ENCODE results near the gene PFKFB4. TPM values are rescaled to one million over a fixed set of nuclear protein-coding genes. Genes with fewer than 3 reads are reported as not detected.

The PFKFB4 gene
- total RNA-seq, 1 experiment from 2014 or later = 12.3 TPM

DNA sequence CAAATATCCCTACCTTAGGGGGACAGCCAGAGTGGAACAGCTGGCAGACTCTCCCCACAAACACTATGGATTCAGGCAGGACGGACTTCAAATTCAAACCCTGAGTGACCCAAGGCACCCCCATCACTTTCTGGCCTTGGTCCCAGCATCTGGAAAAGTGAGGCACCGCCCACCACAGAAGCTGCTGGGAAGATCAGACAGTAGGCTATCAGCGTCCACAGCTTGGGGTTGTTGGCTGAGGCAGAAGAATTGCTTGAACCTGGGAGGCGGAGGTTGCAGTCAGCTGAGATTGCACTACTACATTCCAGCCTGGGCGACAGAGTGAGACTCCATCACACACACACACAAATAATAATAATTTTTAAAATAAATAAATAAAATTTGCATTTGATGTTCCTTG lies 8.5 kb downstream of the PFKFB4 start:
- H3K79me2 ChIP-seq (ENCODE audit: insufficient read depth, low read length) = no peaks in the 10 kb centered on the region
- no peak overlapping the region for H3K4ac ChIP-seq (ENCODE audit: low read depth, low read length)
- H2BK5ac ChIP-seq (ENCODE audit: insufficient read length, low read length) = no peak overlapping the region
- no peak overlapping the region for H4K91ac ChIP-seq (ENCODE audit: insufficient read length, low read depth, low read length)
- no peaks in the 10 kb centered on the region for H3K27me3 ChIP-seq (ENCODE audit: insufficient read depth, low read length)
- H2BK20ac ChIP-seq (ENCODE audit: low read depth, low read length, poor library complexity, severe bottlenecking) = no peak overlapping the region
- H3K23me2 ChIP-seq (ENCODE audit: insufficient read length, low read depth, low read length, poor library complexity, severe bottlenecking) = no peaks in the 10 kb centered on the region
- Mint-ChIP-seq H3K4me3 (no peak overlapping the region), H3K9me3 (no peaks in the 10 kb centered on the region), H3K4me1 (peaks cover 5 to 10% of the 10 kb centered on the region in 2 experiments), H3K36me3 (ENCODE audit: insufficient read depth in 1 of 3, low read depth in 3 of 3) (peaks cover 18 to 64% (median 40%) of the 10 kb centered on the region in 3 experiments; a peak in 6 of 7 replicates), H3K27ac (peak overlapping the region in 1 of 3 experiments; percentile 90; a peak in 1 of 7 replicates), H3K27me3 (ENCODE audit: low read depth) (no peaks in the 10 kb centered on the region)
- no peak overlapping the region for H3K9ac ChIP-seq (ENCODE audit: extremely low read depth, insufficient read length, low read length)
- H4K8ac ChIP-seq (replicated peaks; ENCODE audit: insufficient read length, low read depth, low read length) = no peak overlapping the region
- no peaks in the 10 kb centered on the region for H4K20me1 ChIP-seq (ENCODE audit: control insufficient read depth, insufficient read depth, insufficient read length)
- H3K79me1 ChIP-seq (ENCODE audit: insufficient read depth, low read depth, low read length, poor library complexity, severe bottlenecking) = no peaks in the 10 kb centered on the region
- no peak overlapping the region for H3K14ac ChIP-seq (ENCODE audit: insufficient read depth, low read length)
- H2BK120ac ChIP-seq (ENCODE audit: low read depth, low read length, poor library complexity, severe bottlenecking) = no peak overlapping the region
- no peaks in the 10 kb centered on the region for H3K9me3 ChIP-seq (ENCODE audit: control insufficient read depth, low read depth, low read length)
- no peak overlapping the region for H2AFZ ChIP-seq (ENCODE audit: low read length)
- no CpG with 5 or more reads among the region's 5 CpGs for WGBS (ENCODE audit: extremely low coverage, insufficient read length, low lambda C conversion rate)
- DNase-seq = no peak
- H3K23ac ChIP-seq (ENCODE audit: insufficient read length, low read depth, low read length) = no peak overlapping the region
- no peak overlapping the region for H3T11ph ChIP-seq (ENCODE audit: low read length)
- no peak overlapping the region for H2BK15ac ChIP-seq (ENCODE audit: low read depth, low read length)
- H3K18ac ChIP-seq (ENCODE audit: insufficient read length, low read depth, low read length) = no peak overlapping the region
- H2AK5ac ChIP-seq (ENCODE audit: insufficient read length, low read length) = no peak overlapping the region
- H4K5ac ChIP-seq (ENCODE audit: insufficient read length, low read depth, low read length) = no peak overlapping the region
- peaks cover 3% of the 10 kb centered on the region; the same call in 1 of the 2 replicates for H3K4me1 ChIP-seq (ENCODE audit: insufficient read depth, low read length)
- no peak overlapping the region for H3K4me2 ChIP-seq (ENCODE audit: insufficient read depth, insufficient read length, low read length)
- TF ChIP-seq, protein P1, sequence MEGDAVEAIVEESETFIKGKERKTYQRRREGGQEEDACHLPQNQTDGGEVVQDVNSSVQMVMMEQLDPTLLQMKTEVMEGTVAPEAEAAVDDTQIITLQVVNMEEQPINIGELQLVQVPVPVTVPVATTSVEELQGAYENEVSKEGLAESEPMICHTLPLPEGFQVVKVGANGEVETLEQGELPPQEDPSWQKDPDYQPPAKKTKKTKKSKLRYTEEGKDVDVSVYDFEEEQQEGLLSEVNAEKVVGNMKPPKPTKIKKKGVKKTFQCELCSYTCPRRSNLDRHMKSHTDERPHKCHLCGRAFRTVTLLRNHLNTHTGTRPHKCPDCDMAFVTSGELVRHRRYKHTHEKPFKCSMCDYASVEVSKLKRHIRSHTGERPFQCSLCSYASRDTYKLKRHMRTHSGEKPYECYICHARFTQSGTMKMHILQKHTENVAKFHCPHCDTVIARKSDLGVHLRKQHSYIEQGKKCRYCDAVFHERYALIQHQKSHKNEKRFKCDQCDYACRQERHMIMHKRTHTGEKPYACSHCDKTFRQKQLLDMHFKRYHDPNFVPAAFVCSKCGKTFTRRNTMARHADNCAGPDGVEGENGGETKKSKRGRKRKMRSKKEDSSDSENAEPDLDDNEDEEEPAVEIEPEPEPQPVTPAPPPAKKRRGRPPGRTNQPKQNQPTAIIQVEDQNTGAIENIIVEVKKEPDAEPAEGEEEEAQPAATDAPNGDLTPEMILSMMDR (conservative IDR thresholded peaks at IDR 0.05) = no peak
- no peak overlapping the region for H2BK12ac ChIP-seq (ENCODE audit: insufficient read length, low read depth, low read length)
- no peak overlapping the region for H3K56ac ChIP-seq (ENCODE audit: insufficient read length, low read depth, low read length)
- no peak overlapping the region for H3K27ac ChIP-seq (ENCODE audit: insufficient read length, low read depth, low read length)
